NCI-H2171 treated with DMSO at 0.1 percent for 48 hours (cell line): ENCODE data around the gene RCE1.

ENCODE experiments used
- DNase-seq: peaks from one replicate; lab custom pipeline; 2025; lab: John Stamatoyannopoulos, UW

The RCE1 gene

GRCh38 chr11:66886671-66887221, 43.5 kb downstream of the RCE1 start:
- no peak for DNase-seq

GRCh38 chr11:66887526-66887925, 44.3 kb downstream of the RCE1 start:
- no peak for DNase-seq

- no peak for DNase-seq
These were observed 45.0 kb downstream of the RCE1 start for GRCh38 chr11:66888282-66888681.

- DNase-seq: no peak
These were observed 46.7 kb downstream of the RCE1 start for GRCh38 chr11:66889960-66890359.

GRCh38 chr11:66891851-66892660, 48.8 kb downstream of the RCE1 start:
- peak; percentile 27 for DNase-seq

- DNase-seq: no peak
These were observed 49.7 kb downstream of the RCE1 start for GRCh38 chr11:66892911-66893310.

GRCh38 chr11:66894141-66894540, 50.9 kb downstream of the RCE1 start:
- DNase-seq: no peak
